ENCODE results near the gene TRIM72. TPM values are rescaled to one million over a fixed set of nuclear protein-coding genes. Genes with fewer than 3 reads are reported as not detected.

Gene TRIM72
- total and polyA plus RNA-seq, 9 of the 15 experiments (the other 6 are each of a cell fraction or from before 2014, with no cell fraction given) = under 0.01 TPM; not detected in 8

GRCh38 chr16:31190818-31191444, 23.0 kb upstream of the TRIM72 start (continued):
- no peak for TF ChIP-seq HMBOX1 (IDR thresholded peaks at IDR 0.05)
- TF ChIP-seq SREBF1 (IDR thresholded peaks at IDR 0.05; ENCODE audit: borderline replicate concordance, low read depth, low read length) = no peak
- TF ChIP-seq SUPT5H (IDR thresholded peaks at IDR 0.05) = peak; percentile 51
- TF ChIP-seq FOXK1 (CRISPR knock-in tag; IDR thresholded peaks at IDR 0.05; ENCODE audit: borderline replicate concordance) = 0 out of 2 replicates have a peak, but pooled peaks have one; percentile 1
- TF ChIP-seq IRF1 (CRISPR knock-in tag; IDR thresholded peaks at IDR 0.05; ENCODE audit: borderline replicate concordance) = no peak
- no peak for TF ChIP-seq ZNF224 (CRISPR knock-in tag; IDR thresholded peaks at IDR 0.05)
- no peak for TF ChIP-seq ZNF398 (CRISPR knock-in tag; IDR thresholded peaks at IDR 0.05)
- TF ChIP-seq POLR2A (conservative IDR thresholded peaks at IDR 0.05) = peak; percentile 58
- TF ChIP-seq HDAC6 (IDR thresholded peaks at IDR 0.05; ENCODE audit: low read depth, low read length) = no peak

Measured in K562 (cell line).